ENCODE data around the gene HOXC11.

Gene HOXC11

GRCh38 chr12:54009171-54010052 is 36.5 kb downstream of the HOXC11 start:
- DNase-seq (ENCODE audit: low read depth in 2 of 2): no peak

GRCh38 chr12:54010053-54010971 is 37.4 kb downstream of the HOXC11 start:
- no peak for DNase-seq (ENCODE audit: low read depth in 2 of 2)

GRCh38 chr12:54010972-54011664 is 38.2 kb downstream of the HOXC11 start:
- no peak for DNase-seq (ENCODE audit: low read depth in 2 of 2)

- no peak for DNase-seq (ENCODE audit: low read depth in 2 of 2)
Measured at GRCh38 chr12:54011665-54012532, 39.0 kb downstream of the HOXC11 start.

GRCh38 chr12:54012631-54013409 is 39.9 kb downstream of the HOXC11 start:
- DNase-seq (ENCODE audit: low read depth in 2 of 2): no peak

- no peak for DNase-seq (ENCODE audit: low read depth in 2 of 2)
Measured at GRCh38 chr12:54014377-54015017, 41.6 kb downstream of the HOXC11 start.

- DNase-seq (ENCODE audit: low read depth in 2 of 2): no peak
Measured at GRCh38 chr12:54015018-54015931, 42.3 kb downstream of the HOXC11 start.

GRCh38 chr12:54016051-54016450 is 43.1 kb downstream of the HOXC11 start:
- no peak for DNase-seq (ENCODE audit: low read depth in 2 of 2)

- DNase-seq (ENCODE audit: low read depth in 2 of 2): no peak
Measured at GRCh38 chr12:54016478-54016964, 43.6 kb downstream of the HOXC11 start.

GRCh38 chr12:54017027-54017788 is 44.3 kb downstream of the HOXC11 start:
- no peak for DNase-seq (ENCODE audit: low read depth in 2 of 2)

- DNase-seq (ENCODE audit: low read depth in 2 of 2): peak; percentile 35 to 50
Measured at GRCh38 chr12:54017878-54018467, 45.0 kb downstream of the HOXC11 start.

- no peak for DNase-seq (ENCODE audit: low read depth in 2 of 2)
Measured at GRCh38 chr12:54018468-54018984, 45.6 kb downstream of the HOXC11 start.

- no peak for DNase-seq (ENCODE audit: low read depth in 2 of 2)
Measured at GRCh38 chr12:54019091-54019811, 46.3 kb downstream of the HOXC11 start.

- DNase-seq (ENCODE audit: low read depth in 2 of 2): no peak
Measured at GRCh38 chr12:54019924-54020590, 47.1 kb downstream of the HOXC11 start.

- no peak for DNase-seq (ENCODE audit: low read depth in 2 of 2)
Measured at GRCh38 chr12:54020591-54021405, 47.9 kb downstream of the HOXC11 start.
